GM19372 (cell line): ENCODE results near the gene NBPF6.
"Not testable (repeated sequence)": the region's sequence is repeated elsewhere in the genome, so short reads cannot be mapped to it uniquely, and the experiment has no call there.

Experiments
- ATAC-seq: cut with Tn5 transposase; IDR thresholded peaks from one replicate; pipeline ENCODE4 v1.9.1; 2021; ENCODE audit warnings: mild to moderate bottlenecking, low read depth, moderate library complexity; ENCODE audit not compliant: unreplicated experiment

The NBPF6 gene

DNA sequence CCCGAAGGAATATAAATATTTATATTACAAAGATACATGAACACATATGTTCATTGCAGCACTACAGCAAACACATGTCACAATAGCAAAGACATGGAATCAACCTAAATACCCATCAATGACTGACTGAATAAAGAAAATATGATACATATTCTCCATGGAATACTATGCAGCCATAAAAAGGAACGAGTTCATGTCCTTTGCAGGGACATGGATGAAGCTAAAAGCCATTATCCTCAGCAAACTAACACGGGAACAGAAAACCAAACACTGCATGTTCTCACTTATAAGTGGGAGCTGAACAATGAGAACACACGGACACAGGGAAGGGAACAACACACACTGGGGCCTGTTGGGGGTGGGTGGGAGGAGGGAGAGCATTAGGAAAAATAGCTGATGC lies 46.7 kb downstream of the NBPF6 start:
- not testable (repeated sequence) for ATAC-seq

DNA sequence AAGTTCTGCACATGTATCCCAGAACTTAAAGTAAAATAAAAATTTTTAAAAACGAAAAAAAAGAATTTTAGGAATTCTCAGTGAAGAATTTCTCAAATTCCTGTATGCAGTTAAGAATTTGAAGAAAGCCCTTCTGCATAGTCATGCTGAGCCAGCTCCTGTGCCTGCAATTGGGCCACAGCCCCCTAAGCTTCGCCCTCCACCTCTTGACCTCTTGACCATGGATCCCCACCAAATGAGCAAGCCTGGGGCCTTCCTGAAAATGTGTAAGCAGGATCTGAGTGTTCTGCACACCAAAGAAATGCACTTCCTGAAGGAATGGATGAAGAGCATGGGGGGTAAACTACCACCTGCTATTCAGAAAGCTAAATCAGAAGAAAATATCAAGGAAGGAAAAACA lies 52.0 kb downstream of the NBPF6 start:
- no peak for ATAC-seq

GRCh38 chr1:108502624-108503023 lies 52.5 kb downstream of the NBPF6 start:
- ATAC-seq, result no peak

- no peak for ATAC-seq
Measured at GRCh38 chr1:108503062-108503733, 53.1 kb downstream of the NBPF6 start.

DNA sequence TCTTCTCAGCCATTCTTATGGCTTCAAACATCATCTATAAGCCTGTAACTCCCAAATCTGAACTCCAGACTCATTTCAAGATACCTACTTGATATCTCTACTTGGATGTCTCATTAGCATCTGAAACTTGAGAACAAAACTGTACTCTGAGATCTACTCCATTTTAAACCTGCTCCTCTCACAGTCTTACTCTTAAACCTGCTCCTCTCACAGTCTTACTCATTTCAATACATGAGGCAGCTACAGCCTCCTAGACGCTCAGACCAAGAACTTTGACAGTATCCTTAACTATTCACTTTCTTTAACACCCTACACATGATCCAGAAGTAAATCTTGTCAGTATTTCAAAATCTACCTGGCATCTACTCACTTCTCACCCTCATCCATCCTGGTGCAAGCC lies 54.3 kb downstream of the NBPF6 start:
- no peak for ATAC-seq

GRCh38 chr1:108505763-108506070 lies 55.6 kb downstream of the NBPF6 start:
- ATAC-seq, result no peak

DNA sequence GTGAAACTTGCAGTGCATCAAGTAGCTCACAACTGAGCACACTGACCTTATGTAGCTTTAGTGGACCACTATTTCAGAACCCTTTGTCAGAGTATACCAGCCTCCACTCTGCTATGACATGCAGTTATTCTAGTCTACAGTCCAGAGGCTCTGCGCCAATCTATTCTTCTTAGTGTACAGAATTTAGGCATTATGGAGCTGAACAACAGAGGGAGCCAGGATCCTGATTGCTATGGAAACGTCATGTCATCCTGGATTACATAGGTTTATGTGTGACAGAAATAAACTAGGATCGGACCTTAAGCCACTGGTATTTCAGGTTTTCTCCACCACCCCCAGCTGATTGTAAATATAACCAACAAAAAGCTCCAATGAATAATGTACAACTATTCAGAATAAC lies 61.6 kb downstream of the NBPF6 start:
- ATAC-seq, result no peak

- ATAC-seq, result no peak
Measured at GRCh38 chr1:108512239-108513043, 62.3 kb downstream of the NBPF6 start.

DNA sequence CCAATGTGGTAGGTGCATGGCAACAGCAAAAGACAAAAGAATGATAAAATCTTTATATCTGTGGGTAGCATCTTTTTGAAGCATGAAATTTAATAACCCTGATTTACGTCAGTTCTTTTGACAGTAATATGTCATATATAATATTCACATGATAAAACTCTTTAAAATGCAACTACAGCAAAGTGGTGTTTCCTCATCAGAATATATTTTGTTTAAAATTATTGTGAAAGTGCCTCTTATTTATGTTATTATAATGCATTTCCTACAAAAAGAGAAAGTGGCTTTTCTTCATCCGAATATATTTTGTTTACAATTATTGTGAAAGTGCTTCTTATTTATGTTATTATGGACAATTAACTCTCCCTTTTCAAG lies 62.9 kb downstream of the NBPF6 start:
- ATAC-seq, result no peak

GRCh38 chr1:108513914-108514313 lies 63.8 kb downstream of the NBPF6 start:
- not testable (repeated sequence) for ATAC-seq

GRCh38 chr1:108517301-108517897 lies 67.3 kb downstream of the NBPF6 start:
- ATAC-seq, result not testable (repeated sequence)
